Natural killer cell (primary cell): ENCODE results near the gene CABLES2. TPM values are rescaled to one million over a fixed set of nuclear protein-coding genes. Genes with fewer than 3 reads are reported as not detected.

ENCODE experiments used
- ATAC-seq, 3 donors: fragments of 150-1000 bp in 2 of 3; fragments of 200-7000 bp in 1 of 3; cut with Tn5 transposase; 1 replicate in 1 of 3; 2 replicates in 2 of 3; pipeline ENCODE4 v1.10.0; 2021; ENCODE audit warnings: mild to moderate bottlenecking in 2 of 3, moderate library complexity in 2 of 3
- DNase-seq, 2 donors: peaks; one replicate each; pipeline versions ENCODE4 v3.0.0 to v3.0.0-alpha.2; 2013 to 2021; ENCODE audit warnings: mixed read lengths in 1 of 2
- H3K27ac ChIP-seq: one replicate; pipeline ENCODE4 v1.5.1; 2013; ENCODE audit warnings: mild to moderate bottlenecking, low read length
- H3K27me3 ChIP-seq: one replicate; pipeline ENCODE4 v1.6.1; 2013; ENCODE audit warnings: low read length; ENCODE audit not compliant: control insufficient read depth, insufficient read depth
- H3K36me3 ChIP-seq: one replicate; pipeline ENCODE4 v1.6.1; 2013; ENCODE audit warnings: low read length; ENCODE audit not compliant: control insufficient read depth, insufficient read depth
- H3K4me1 ChIP-seq: one replicate; pipeline ENCODE4 v1.6.1; 2013; ENCODE audit warnings: low read length; ENCODE audit not compliant: control insufficient read depth, insufficient read depth
- H3K4me3 ChIP-seq: one replicate; pipeline ENCODE4 v1.5.1; 2013; ENCODE audit warnings: low read length
- H3K9me3 ChIP-seq: one replicate; pipeline ENCODE4 v1.6.1; 2013; ENCODE audit warnings: low read length; ENCODE audit not compliant: control insufficient read depth, insufficient read depth
- H3K27ac Mint-ChIP-seq, 2 donors: one replicate each; pipeline ENCODE4 v1.8.0; 2022; ENCODE audit warnings: mild to moderate bottlenecking in 2 of 2, mixed read lengths in 2 of 2, moderate library complexity in 1 of 2
- H3K27me3 Mint-ChIP-seq, 2 donors: one replicate each; pipeline ENCODE4 v1.8.0; 2022; ENCODE audit warnings: low read depth in 2 of 2, mixed read lengths in 2 of 2
- H3K36me3 Mint-ChIP-seq: one replicate; pipeline ENCODE4 v1.8.0; 2022; ENCODE audit warnings: mixed read lengths
- H3K4me1 Mint-ChIP-seq, 2 donors: one replicate each; pipeline ENCODE4 v1.8.0; 2022; ENCODE audit warnings: mixed read lengths in 2 of 2
- H3K4me3 Mint-ChIP-seq: one replicate; pipeline ENCODE4 v1.8.0; 2022; ENCODE audit warnings: mild to moderate bottlenecking, moderate library complexity, mixed read lengths
- H3K9me3 Mint-ChIP-seq, 2 donors: one replicate each; pipeline ENCODE4 v1.8.0; 2022; ENCODE audit warnings: mixed read lengths in 2 of 2
- WGBS: methylation state at CpG from one replicate; pipeline ENCODE4 v1.1.7; 2013; ENCODE audit warnings: missing lambda C conversion rate; ENCODE audit not compliant: insufficient coverage; 5-methylcytosine and 5-hydroxymethylcytosine counted together
- intact Hi-C: fragments of 100-400 bp; cut with micrococcal nuclease; formaldehyde crosslinking; loops from one replicate; pipeline ENCODE4 v1.14.2; 2022
- total RNA-seq, 4 donors: library from RNA; stranded (reverse); fragments of 120-200 nt in 1 of 4; gene quantifications; one replicate each; pipeline versions ENCODE4 v1.2.3 to v1.2.4, GENCODE V29; 2013 to 2022
- TF ChIP-seq, protein P1 (sequence below): fragments of 200-600 bp; IDR thresholded peaks from one replicate; pipeline ENCODE4 v1.8.0; 2022; ENCODE audit warnings: antibody characterized with exemption

CABLES2 gene
- total RNA-seq, 3 donors from 2014 or later (not counting 1 experiment from before 2014, with no cell fraction given) = 8.0 to 9.3 (median 8.4) TPM

DNA sequence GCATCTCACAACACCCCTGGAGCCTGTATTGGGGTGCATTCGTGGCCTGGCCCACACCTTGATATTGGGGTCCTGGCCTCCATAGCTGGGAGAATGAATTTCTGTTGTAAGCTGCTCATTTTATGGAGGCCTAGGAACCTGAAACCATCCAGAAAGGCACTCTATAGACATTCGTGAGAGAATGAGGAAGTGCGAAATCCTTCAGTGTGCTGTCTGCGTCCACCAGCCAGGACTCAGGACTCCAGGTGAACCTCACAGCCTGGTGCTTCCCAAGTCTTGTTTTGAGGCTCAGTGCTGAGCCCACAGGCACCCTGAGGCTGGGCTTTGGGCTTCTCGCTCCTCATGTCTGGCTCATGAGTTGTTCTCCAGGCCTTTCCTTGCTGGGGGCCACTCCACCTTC lies 32.1 kb upstream of the CABLES2 start:
- Histone ChIP-seq H3K4me3 (no peak overlapping the region), H3K36me3 (no peaks in the 10 kb centered on the region), H3K4me1 (no peaks in the 10 kb centered on the region), H3K27me3 (no peaks in the 10 kb centered on the region), H3K27ac (no peak overlapping the region), H3K9me3 (no peaks in the 10 kb centered on the region)
- TF ChIP-seq, protein P1, sequence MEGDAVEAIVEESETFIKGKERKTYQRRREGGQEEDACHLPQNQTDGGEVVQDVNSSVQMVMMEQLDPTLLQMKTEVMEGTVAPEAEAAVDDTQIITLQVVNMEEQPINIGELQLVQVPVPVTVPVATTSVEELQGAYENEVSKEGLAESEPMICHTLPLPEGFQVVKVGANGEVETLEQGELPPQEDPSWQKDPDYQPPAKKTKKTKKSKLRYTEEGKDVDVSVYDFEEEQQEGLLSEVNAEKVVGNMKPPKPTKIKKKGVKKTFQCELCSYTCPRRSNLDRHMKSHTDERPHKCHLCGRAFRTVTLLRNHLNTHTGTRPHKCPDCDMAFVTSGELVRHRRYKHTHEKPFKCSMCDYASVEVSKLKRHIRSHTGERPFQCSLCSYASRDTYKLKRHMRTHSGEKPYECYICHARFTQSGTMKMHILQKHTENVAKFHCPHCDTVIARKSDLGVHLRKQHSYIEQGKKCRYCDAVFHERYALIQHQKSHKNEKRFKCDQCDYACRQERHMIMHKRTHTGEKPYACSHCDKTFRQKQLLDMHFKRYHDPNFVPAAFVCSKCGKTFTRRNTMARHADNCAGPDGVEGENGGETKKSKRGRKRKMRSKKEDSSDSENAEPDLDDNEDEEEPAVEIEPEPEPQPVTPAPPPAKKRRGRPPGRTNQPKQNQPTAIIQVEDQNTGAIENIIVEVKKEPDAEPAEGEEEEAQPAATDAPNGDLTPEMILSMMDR = no peak
- Mint-ChIP-seq H3K27me3 (peaks cover 7 to 14% of the 10 kb centered on the region in 2 donors), H3K27ac (no peak overlapping the region), H3K4me3 (no peak overlapping the region), H3K4me1 (no peaks in the 10 kb centered on the region), H3K9me3 (no peaks in the 10 kb centered on the region), H3K36me3 (no peaks in the 10 kb centered on the region)
- intact Hi-C loops = no loop called here
- ATAC-seq (no peak), DNase-seq (no peak)
- 52% methylated on average over 5 of the region's 5 CpGs for WGBS

DNA sequence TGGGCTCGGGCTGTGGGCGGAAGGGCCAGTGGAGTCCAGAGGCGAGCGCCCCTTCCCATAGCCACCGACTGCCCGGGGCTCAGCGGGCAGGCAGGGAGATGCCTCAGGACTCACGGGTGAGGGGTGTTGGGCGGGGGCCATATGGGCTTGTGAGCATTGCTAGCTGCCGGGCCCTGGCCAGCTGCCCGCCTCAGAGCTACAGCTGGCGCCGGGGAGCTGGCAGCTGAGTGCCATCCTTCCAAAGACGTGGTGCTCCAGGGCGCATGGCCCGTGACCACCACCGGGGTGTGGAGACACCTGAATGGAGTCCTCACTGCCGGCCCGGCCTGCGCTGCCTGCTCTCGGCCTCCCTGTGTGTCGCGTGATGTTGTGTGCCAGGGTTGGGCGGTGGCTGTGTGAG lies 30.8 kb upstream of the CABLES2 start:
- no peak overlapping the region for H3K27ac Mint-ChIP-seq
- DNase-seq = no peak

DNA sequence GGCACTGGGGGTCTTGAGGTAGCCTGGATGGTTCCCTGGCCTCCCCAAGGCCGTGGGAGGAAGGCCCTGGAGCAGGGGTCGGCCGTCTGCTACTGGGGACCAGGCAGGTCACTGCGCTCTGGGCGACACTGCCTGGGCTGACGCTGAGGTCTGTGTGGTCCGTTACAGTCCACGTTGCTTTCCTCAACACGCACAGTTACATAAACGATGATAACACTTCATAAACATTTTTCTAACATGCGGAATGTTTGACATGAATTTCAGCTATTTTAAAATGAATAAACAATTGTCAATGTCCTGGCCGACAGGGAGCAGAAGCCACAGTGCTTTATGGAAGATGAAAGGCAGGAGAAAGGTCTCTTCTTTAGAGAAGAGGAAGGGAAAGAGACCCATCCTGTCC lies 30.4 kb upstream of the CABLES2 start:
- no peak overlapping the region for H3K4me3 ChIP-seq
- Mint-ChIP-seq H3K9me3 (no peaks in the 10 kb centered on the region), H3K27ac (no peak overlapping the region), H3K4me1 (no peaks in the 10 kb centered on the region), H3K36me3 (no peaks in the 10 kb centered on the region), H3K4me3 (no peak overlapping the region), H3K27me3 (peaks cover 11 to 24% of the 10 kb centered on the region in 2 donors)
- H3K9me3 ChIP-seq = no peaks in the 10 kb centered on the region
- no peak overlapping the region for H3K27ac ChIP-seq
- H3K4me1 ChIP-seq = no peaks in the 10 kb centered on the region
- no peaks in the 10 kb centered on the region for H3K27me3 ChIP-seq
- 88% methylated on average over 12 of the region's 12 CpGs for WGBS
- DNase-seq (no peak), ATAC-seq (no peak)
- no peaks in the 10 kb centered on the region for H3K36me3 ChIP-seq
- TF ChIP-seq, protein P1 = no peak
- intact Hi-C loops = no loop called here

More for the DNA sequence above, 30.8 kb upstream of the CABLES2 start:
- no peaks in the 10 kb centered on the region for H3K9me3 Mint-ChIP-seq
- Histone ChIP-seq H3K27ac (no peak overlapping the region), H3K27me3 (no peaks in the 10 kb centered on the region), H3K4me1 (no peaks in the 10 kb centered on the region), H3K4me3 (no peak overlapping the region), H3K9me3 (no peaks in the 10 kb centered on the region), H3K36me3 (no peaks in the 10 kb centered on the region)
- ATAC-seq = no peak
- 91% methylated on average over 24 of the region's 24 CpGs for WGBS
- peaks cover 11 to 24% of the 10 kb centered on the region in 2 donors for H3K27me3 Mint-ChIP-seq
- intact Hi-C loops = no loop called here
- no peaks in the 10 kb centered on the region for H3K4me1 Mint-ChIP-seq
- TF ChIP-seq, protein P1 = no peak
- no peaks in the 10 kb centered on the region for H3K36me3 Mint-ChIP-seq
- H3K4me3 Mint-ChIP-seq = no peak overlapping the region

DNA sequence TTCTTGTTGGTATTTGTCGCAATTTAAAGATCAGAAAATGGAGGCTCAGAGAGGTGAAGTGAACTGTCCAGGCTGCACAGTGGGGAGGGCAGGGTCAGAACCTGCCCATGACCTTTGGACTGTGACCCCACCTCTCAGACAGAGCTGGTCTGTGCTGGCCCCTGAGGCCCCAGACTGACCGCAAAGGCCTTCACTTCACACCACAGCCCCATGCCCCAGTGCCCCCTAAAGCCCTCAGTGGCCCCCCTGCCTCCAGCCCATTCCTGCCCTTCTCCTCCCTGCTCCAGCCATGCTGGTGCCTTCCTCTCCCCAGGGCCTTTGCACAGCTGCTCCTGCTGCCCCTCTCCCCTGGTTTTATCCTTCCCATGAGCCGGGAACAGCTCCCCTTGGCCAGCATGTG lies 29.6 kb upstream of the CABLES2 start:
- H3K4me3 Mint-ChIP-seq = no peak overlapping the region
- TF ChIP-seq, protein P1 = no peak
- WGBS = 90% methylated on average over 3 of the region's 3 CpGs
- no peak for ATAC-seq
- no peak for DNase-seq
- H3K9me3 Mint-ChIP-seq = no peaks in the 10 kb centered on the region
- H3K27me3 ChIP-seq = no peaks in the 10 kb centered on the region
- no peaks in the 10 kb centered on the region for H3K9me3 ChIP-seq
- H3K4me1 ChIP-seq = no peaks in the 10 kb centered on the region
- no peaks in the 10 kb centered on the region for H3K36me3 ChIP-seq
- H3K27me3 Mint-ChIP-seq = peaks cover 11 to 24% of the 10 kb centered on the region in 2 donors
- no peak overlapping the region for H3K4me3 ChIP-seq
- no peak overlapping the region for H3K27ac Mint-ChIP-seq
- intact Hi-C loops = no loop called here
- no peak overlapping the region for H3K27ac ChIP-seq
- no peaks in the 10 kb centered on the region for H3K36me3 Mint-ChIP-seq
- H3K4me1 Mint-ChIP-seq = no peaks in the 10 kb centered on the region
